ENCODE results near the gene CXCL11. TPM values are rescaled to one million over a fixed set of nuclear protein-coding genes. Genes with fewer than 3 reads are reported as not detected.

The CXCL11 gene
- total and polyA plus RNA-seq, 10 of the 15 experiments (the other 5 are each of a cell fraction or from before 2014, with no cell fraction given) = 0.04 TPM; not detected in 9

DNA sequence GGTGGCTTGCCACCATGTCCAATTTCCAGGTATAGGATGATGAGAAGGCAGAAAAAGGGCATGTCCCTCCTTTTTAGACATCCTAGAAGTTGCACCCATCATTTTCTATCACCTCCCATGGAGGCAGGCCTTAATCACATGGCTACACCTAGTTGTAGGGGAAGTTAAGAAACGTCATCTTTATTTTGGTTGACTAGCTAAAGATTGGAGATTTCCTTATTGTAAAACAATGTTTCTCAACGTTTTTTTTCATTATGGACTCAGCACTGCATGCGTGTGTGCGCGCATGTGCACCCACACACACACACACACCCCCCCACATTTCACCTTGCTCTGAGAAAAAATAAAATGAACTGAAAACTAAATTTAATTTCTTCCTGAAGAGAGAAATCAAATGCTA, 26.6 kb downstream of the CXCL11 start:
- H3K79me2 ChIP-seq (ENCODE audit: control insufficient read depth, insufficient read depth, low read length) = no peaks in the 10 kb centered on the region
- TF ChIP-seq TBL1XR1 (IDR thresholded peaks at IDR 0.05; ENCODE audit: low read depth, low read length) (no peak), RELA (IDR thresholded peaks at IDR 0.05; ENCODE audit: borderline replicate concordance, partially characterized antibody) (no peak), BMI1 (IDR thresholded peaks at IDR 0.05; ENCODE audit: borderline replicate concordance) (no peak), KLF5 (IDR thresholded peaks at IDR 0.05; ENCODE audit: partially characterized antibody) (no peak), PAX5 (IDR thresholded peaks at IDR 0.05; ENCODE audit: borderline replicate concordance, low read depth, low read length) (no peak), BRCA1 (IDR thresholded peaks at IDR 0.05; ENCODE audit: low read depth, low read length) (no peak), ETV6 (conservative IDR thresholded peaks at IDR 0.05 in 1 of 2, IDR thresholded peaks at IDR 0.05 in 1 of 2; ENCODE audit: borderline replicate concordance in 1 of 2, low read depth in 1 of 2) (no peak), SP1 (IDR thresholded peaks at IDR 0.05; ENCODE audit: low read depth, low read length) (no peak), ZZZ3 (IDR thresholded peaks at IDR 0.05; ENCODE audit: control insufficient read depth, insufficient read length, low read depth) (no peak), ZSCAN29 (IDR thresholded peaks at IDR 0.05) (no peak), MEF2A (IDR thresholded peaks at IDR 0.05; ENCODE audit: insufficient read depth, low read depth, low read length) (no peak), HCFC1 (IDR thresholded peaks at IDR 0.05; ENCODE audit: low read length) (no peak)
- TF ChIP-seq, protein P1, sequence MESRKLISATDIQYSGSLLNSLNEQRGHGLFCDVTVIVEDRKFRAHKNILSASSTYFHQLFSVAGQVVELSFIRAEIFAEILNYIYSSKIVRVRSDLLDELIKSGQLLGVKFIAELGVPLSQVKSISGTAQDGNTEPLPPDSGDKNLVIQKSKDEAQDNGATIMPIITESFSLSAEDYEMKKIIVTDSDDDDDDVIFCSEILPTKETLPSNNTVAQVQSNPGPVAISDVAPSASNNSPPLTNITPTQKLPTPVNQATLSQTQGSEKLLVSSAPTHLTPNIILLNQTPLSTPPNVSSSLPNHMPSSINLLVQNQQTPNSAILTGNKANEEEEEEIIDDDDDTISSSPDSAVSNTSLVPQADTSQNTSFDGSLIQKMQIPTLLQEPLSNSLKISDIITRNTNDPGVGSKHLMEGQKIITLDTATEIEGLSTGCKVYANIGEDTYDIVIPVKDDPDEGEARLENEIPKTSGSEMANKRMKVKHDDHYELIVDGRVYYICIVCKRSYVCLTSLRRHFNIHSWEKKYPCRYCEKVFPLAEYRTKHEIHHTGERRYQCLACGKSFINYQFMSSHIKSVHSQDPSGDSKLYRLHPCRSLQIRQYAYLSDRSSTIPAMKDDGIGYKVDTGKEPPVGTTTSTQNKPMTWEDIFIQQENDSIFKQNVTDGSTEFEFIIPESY (IDR thresholded peaks at IDR 0.05) = no peak
- TF ChIP-seq, protein P2, sequence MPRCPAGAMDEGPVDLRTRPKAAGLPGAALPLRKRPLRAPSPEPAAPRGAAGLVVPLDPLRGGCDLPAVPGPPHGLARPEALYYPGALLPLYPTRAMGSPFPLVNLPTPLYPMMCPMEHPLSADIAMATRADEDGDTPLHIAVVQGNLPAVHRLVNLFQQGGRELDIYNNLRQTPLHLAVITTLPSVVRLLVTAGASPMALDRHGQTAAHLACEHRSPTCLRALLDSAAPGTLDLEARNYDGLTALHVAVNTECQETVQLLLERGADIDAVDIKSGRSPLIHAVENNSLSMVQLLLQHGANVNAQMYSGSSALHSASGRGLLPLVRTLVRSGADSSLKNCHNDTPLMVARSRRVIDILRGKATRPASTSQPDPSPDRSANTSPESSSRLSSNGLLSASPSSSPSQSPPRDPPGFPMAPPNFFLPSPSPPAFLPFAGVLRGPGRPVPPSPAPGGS (IDR thresholded peaks at IDR 0.05; ENCODE audit: borderline replicate concordance, insufficient read depth, low read depth, low read length, poor library complexity, severe bottlenecking) = no peak
- TF ChIP-seq, protein P3, sequence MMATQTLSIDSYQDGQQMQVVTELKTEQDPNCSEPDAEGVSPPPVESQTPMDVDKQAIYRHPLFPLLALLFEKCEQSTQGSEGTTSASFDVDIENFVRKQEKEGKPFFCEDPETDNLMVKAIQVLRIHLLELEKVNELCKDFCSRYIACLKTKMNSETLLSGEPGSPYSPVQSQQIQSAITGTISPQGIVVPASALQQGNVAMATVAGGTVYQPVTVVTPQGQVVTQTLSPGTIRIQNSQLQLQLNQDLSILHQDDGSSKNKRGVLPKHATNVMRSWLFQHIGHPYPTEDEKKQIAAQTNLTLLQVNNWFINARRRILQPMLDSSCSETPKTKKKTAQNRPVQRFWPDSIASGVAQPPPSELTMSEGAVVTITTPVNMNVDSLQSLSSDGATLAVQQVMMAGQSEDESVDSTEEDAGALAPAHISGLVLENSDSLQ (IDR thresholded peaks at IDR 0.05) = no peak
- TF ChIP-seq, protein P4, sequence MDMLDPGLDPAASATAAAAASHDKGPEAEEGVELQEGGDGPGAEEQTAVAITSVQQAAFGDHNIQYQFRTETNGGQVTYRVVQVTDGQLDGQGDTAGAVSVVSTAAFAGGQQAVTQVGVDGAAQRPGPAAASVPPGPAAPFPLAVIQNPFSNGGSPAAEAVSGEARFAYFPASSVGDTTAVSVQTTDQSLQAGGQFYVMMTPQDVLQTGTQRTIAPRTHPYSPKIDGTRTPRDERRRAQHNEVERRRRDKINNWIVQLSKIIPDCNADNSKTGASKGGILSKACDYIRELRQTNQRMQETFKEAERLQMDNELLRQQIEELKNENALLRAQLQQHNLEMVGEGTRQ (IDR thresholded peaks at IDR 0.05; ENCODE audit: borderline replicate concordance, low read depth, low read length) = no peak
- H4K20me1 ChIP-seq (ENCODE audit: control insufficient read depth, insufficient read depth) = no peaks in the 10 kb centered on the region
- intact Hi-C loops (cut with micrococcal nuclease; ENCODE audit: unreplicated experiment) = no loop called here
- no peak overlapping the region for H3K4me3 ChIP-seq
- in situ Hi-C loops (cut with MboI) = no loop called here
- ChIA-PET RAD21 (ENCODE audit: unreplicated experiment) (interaction anchor here (0.6 to 0.7 kb wide), 2 partner anchors 15 to 53 kb away, joined by 3 read pairs; no protein-coding TSS in a partner anchor), SMC1A (ENCODE audit: uncharacterized antibody, unreplicated experiment) (interaction anchor here (0.7 to 1.8 kb wide), 4 partner anchors 13 to 58 kb away, joined by 4 to 6 read pairs (median 5); no protein-coding TSS in a partner anchor), POLR2A (no interaction called here), CTCF (interaction anchor here (1.4 to 3.4 kb wide), 3 partner anchors 13 to 53 kb away, joined by 4 to 18 read pairs (median 4); no protein-coding TSS in a partner anchor)
- no peak for DNase-seq (ENCODE audit: low read depth, low spot score)
- H3K9me3 ChIP-seq (replicated peaks; ENCODE audit: control insufficient read depth, insufficient read depth, low read length) = no peaks in the 10 kb centered on the region; the same call in 2 of the 3 replicates
- no TSS peak for BruUV-seq (replicated peaks)
- 56% methylated on average over 5 of the region's 5 CpGs for WGBS (ENCODE audit: insufficient coverage, insufficient replicate concordance, low lambda C conversion rate, missing lambda C conversion rate)
- FAIRE-seq = no peak
- no peak for ATAC-seq
- H3K4me1 ChIP-seq (ENCODE audit: control insufficient read depth, insufficient read depth, low read length) = peaks cover 26% of the 10 kb centered on the region
- H2AFZ ChIP-seq (ENCODE audit: control insufficient read depth, low read depth, low read length) = no peak overlapping the region
- H3K36me3 ChIP-seq (ENCODE audit: control insufficient read depth in 2 of 2, insufficient read depth in 2 of 2, low read length in 1 of 2) = no peaks in the 10 kb centered on the region
- H3K27me3 ChIP-seq (replicated peaks in 1 of 2; ENCODE audit: control insufficient read depth in 2 of 2, insufficient read depth in 2 of 2, low read length in 1 of 2) = peaks cover 0 to 2% of the 10 kb centered on the region in 2 experiments; a peak in 1 of 4 replicates
- no peak overlapping the region for H3K27ac ChIP-seq (ENCODE audit: control insufficient read depth, insufficient read depth)
- no peak overlapping the region for H3K9ac ChIP-seq (ENCODE audit: control insufficient read depth, insufficient read depth, low read length)
- H3K4me2 ChIP-seq (ENCODE audit: control insufficient read depth, insufficient read depth) = no peak overlapping the region
